ENCODE data around the gene RANBP10. TPM values are rescaled to one million over a fixed set of nuclear protein-coding genes. Genes with fewer than 3 reads are reported as not detected.

The RANBP10 gene
- total and polyA plus RNA-seq, 7 donors: 4.2 to 15.5 (median 7.5) TPM

- Histone ChIP-seq H3K27ac (no peak overlapping the region), H3K27me3 (no peaks in the 10 kb centered on the region), H3K4me1 (no peaks in the 10 kb centered on the region), H3K9me3 (no peaks in the 10 kb centered on the region), H3K4me3 (no peak overlapping the region), H3K36me3 (no peaks in the 10 kb centered on the region)
- WGBS, 2 donors: 89 to 94% methylated on average over 5 of the region's 5 CpGs
- intact Hi-C loops (cut with DNase I): loop anchor here (10.0 kb wide), 1 partner anchor 172 kb away; no protein-coding TSS in a partner anchor
- TF ChIP-seq POLR2AphosphoS5 (IDR thresholded peaks at IDR 0.05): no peak
- TF ChIP-seq CTCF (IDR thresholded peaks at IDR 0.05): no peak
- TF ChIP-seq POLR2A (IDR thresholded peaks at IDR 0.05): no peak
- TF ChIP-seq EP300 (IDR thresholded peaks at IDR 0.05): no peak
- no peak for DNase-seq
Observed at GRCh38 chr16:67786491-67786890, 19.9 kb downstream of the RANBP10 start.

GRCh38 chr16:67783353-67783725 is 23.0 kb downstream of the RANBP10 start:
- DNase-seq: no peak
- Histone ChIP-seq H3K27me3 (no peaks in the 10 kb centered on the region), H3K4me3 (no peak overlapping the region), H3K36me3 (no peaks in the 10 kb centered on the region), H3K9me3 (no peaks in the 10 kb centered on the region), H3K4me1 (no peaks in the 10 kb centered on the region), H3K27ac (no peak overlapping the region)
- TF ChIP-seq CTCF (IDR thresholded peaks at IDR 0.05): no peak
- TF ChIP-seq EP300 (IDR thresholded peaks at IDR 0.05): no peak
- no peak for TF ChIP-seq POLR2A (IDR thresholded peaks at IDR 0.05)
- TF ChIP-seq POLR2AphosphoS5 (IDR thresholded peaks at IDR 0.05): no peak
- intact Hi-C loops (cut with DNase I): loop anchor here (10.0 kb wide), 1 partner anchor 169 kb away; no protein-coding TSS in a partner anchor

DNA sequence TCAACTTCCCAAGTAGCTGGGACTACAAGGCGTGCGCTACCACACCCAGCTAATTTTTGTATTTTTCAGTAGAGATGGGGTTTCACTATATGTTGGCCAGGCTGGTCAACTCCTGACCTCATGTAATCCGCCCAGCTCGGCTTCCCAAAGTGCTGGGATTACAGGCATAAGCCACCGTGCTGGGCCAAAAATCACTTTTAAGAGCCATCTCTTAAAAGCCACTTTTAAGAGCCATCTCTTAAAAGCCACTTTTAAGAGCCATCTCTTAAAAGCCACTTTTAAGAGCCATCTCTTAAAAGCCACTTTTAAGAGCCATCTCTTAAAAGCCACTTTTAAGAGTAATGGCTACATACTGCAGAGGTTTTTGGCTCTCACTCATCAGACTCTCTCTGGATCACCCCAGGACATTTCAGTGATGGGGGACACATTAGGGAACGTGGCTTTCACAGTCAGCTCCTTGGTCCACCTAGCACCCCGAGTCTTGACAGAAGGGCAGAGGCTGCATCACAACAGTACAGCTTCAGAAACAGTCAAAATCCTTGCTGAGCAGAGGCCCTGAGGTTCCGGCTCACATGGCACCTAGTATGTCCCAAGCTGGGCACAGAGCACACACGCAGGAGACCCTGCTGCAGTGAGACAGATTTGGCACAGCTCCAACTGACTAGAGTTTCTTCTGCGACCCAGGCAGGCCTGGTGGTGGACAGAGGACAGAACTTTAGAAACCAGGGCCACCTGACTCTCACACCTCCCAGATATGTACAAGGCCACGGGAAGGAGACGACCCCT is 23.6 kb downstream of the RANBP10 start:
- 89 to 94% methylated on average over 12 of the region's 12 CpGs for WGBS, 2 donors
- no peak overlapping the region for H3K4me3 ChIP-seq
- intact Hi-C loops (cut with DNase I): loop anchor here (10.0 kb wide), 1 partner anchor 168 kb away; no protein-coding TSS in a partner anchor

DNA sequence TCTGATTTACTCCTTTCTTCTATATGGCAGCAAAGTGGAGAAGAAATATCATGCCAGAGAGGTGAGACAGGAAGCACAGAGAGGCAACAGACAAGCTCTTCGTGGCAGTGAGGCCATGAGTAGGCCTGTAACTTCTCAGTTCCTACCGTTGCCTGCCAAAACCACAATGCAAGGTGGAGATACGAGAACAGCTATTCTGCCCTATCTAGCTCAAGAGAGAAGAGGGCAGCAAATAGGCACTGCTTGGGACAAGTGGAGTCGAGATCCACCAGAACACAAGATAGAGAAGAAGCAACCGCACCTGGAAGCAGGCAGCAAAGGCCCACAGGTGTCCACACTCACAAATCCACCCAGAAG is 24.8 kb downstream of the RANBP10 start:
- H3K27me3 ChIP-seq: no peaks in the 10 kb centered on the region
- WGBS, 2 donors: 59 to 69% methylated on average over 5 of the region's 5 CpGs
- TF ChIP-seq CTCF (IDR thresholded peaks at IDR 0.05): no peak
- no peak for TF ChIP-seq POLR2AphosphoS5 (IDR thresholded peaks at IDR 0.05)
- no peak for TF ChIP-seq POLR2A (IDR thresholded peaks at IDR 0.05)
- no peak for TF ChIP-seq EP300 (IDR thresholded peaks at IDR 0.05)
- H3K4me1 ChIP-seq: no peaks in the 10 kb centered on the region
- H3K36me3 ChIP-seq: no peaks in the 10 kb centered on the region
- H3K27ac ChIP-seq: no peak overlapping the region
- intact Hi-C loops (cut with DNase I): loop anchor here (10.0 kb wide), 1 partner anchor 167 kb away; no protein-coding TSS in a partner anchor
- no peaks in the 10 kb centered on the region for H3K9me3 ChIP-seq
- no peak overlapping the region for H3K4me3 ChIP-seq
- DNase-seq: no peak

More for the DNA sequence above, 23.6 kb downstream of the RANBP10 start:
- Histone ChIP-seq H3K27ac (no peak overlapping the region), H3K9me3 (no peaks in the 10 kb centered on the region), H3K27me3 (no peaks in the 10 kb centered on the region), H3K4me1 (no peaks in the 10 kb centered on the region), H3K36me3 (no peaks in the 10 kb centered on the region)
- TF ChIP-seq POLR2A (IDR thresholded peaks at IDR 0.05) (no peak), EP300 (IDR thresholded peaks at IDR 0.05) (no peak), CTCF (IDR thresholded peaks at IDR 0.05) (no peak), POLR2AphosphoS5 (IDR thresholded peaks at IDR 0.05) (no peak)
- DNase-seq: no peak
